Measurements from ENCODE around the gene NUBP1. TPM values are rescaled to one million over a fixed set of nuclear protein-coding genes. Genes with fewer than 3 reads are reported as not detected.

NUBP1 gene
- total RNA-seq (2022; extraction: Qiagen RNA extraction): 46.8 to 51.3 TPM (median 48.1 TPM) in 5 replicates

DNA sequence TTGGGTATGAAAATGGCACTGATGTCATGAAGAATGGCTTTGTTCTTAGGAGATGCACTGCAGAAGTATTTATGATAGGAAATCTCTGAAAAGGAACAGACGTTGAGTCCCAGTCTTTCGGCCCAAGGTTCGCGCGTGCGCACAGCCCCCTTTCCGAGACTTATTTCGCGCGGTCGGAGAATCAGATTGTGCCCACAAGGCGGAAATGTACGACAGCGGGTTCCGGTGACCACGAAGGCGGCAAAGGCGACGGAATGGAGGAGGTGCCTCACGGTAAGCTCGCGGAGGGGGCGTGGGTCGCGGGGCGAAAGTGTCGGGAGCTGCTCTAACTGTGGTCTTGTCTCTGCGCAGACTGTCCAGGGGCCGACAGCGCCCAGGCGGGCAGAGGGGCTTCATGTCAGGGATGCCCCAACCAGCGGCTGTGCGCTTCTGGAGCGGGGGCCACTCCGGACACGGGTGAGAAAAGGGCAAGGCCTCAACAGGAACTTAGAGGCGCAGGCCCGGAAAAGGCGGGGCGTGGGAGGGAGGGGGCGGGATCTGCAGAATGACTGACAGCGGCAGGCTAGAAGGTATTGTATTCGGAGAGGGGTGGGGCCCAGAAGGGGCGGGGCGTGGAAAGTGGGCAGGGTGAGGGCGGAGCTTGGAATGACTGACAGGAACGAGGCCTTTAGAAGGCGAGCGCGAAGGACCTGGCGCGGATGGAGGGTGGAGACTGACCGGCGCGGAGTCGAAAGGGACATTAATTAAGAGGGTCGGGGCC, at the start of gene NUBP1:
NUBP1 (plus strand) TSS at position 233 of the 760 bp plus-strand sequence; CDS start at position 255, 22 bp downstream.

GRCh38 chr16:10694830-10695229, 48.8 kb upstream of the NUBP1 start, which contains the start of gene TEKT5:
TSS of gene TEKT5 (minus strand) at chr16:10694930. CDS start at chr16:10694873, 57 bp downstream.

GRCh38 chr16:10817963-10818941, 74.6 kb downstream of the NUBP1 start, which contains the start of gene TVP23A:
TSS of gene TVP23A (minus strand) at chr16:10818794. CDS start at chr16:10818493, 301 bp downstream.

Other genes starting within 250 kb of the NUBP1 start
- gene EMP2, start 163.2 kb upstream of the NUBP1 start, total RNA-seq (2022; extraction: Qiagen RNA extraction): 32.1 to 58.2 TPM (median 55.8 TPM) in 5 replicates
- 0.15 to 0.17 TPM (median 0.16 TPM) in 3 of 5 replicates, not detected in the others for gene TEKT5, start 48.9 kb upstream of the NUBP1 start, total RNA-seq (2022; extraction: Qiagen RNA extraction)
- gene TVP23A, start 75.0 kb downstream of the NUBP1 start, total RNA-seq (2022; extraction: Qiagen RNA extraction): 0.07 to 0.36 TPM (median 0.21 TPM) in 5 replicates
- gene CIITA, start 133.4 kb downstream of the NUBP1 start, total RNA-seq (2022; extraction: Qiagen RNA extraction): 0.03 to 0.09 TPM (median 0.06 TPM) in 5 replicates
- 34.5 to 44.0 TPM (median 40.4 TPM) in 5 replicates for gene DEXI, start 198.6 kb downstream of the NUBP1 start, total RNA-seq (2022; extraction: Qiagen RNA extraction)
- gene CLEC16A, start 200.7 kb downstream of the NUBP1 start, total RNA-seq (2022; extraction: Qiagen RNA extraction): 7.2 to 12.3 TPM (median 11.6 TPM) in 5 replicates

Data from A549 treated with dexamethasone at 1 μM for 4 hours (cell line).